ENCODE measurements around the gene COMT.

The COMT gene

DNA sequence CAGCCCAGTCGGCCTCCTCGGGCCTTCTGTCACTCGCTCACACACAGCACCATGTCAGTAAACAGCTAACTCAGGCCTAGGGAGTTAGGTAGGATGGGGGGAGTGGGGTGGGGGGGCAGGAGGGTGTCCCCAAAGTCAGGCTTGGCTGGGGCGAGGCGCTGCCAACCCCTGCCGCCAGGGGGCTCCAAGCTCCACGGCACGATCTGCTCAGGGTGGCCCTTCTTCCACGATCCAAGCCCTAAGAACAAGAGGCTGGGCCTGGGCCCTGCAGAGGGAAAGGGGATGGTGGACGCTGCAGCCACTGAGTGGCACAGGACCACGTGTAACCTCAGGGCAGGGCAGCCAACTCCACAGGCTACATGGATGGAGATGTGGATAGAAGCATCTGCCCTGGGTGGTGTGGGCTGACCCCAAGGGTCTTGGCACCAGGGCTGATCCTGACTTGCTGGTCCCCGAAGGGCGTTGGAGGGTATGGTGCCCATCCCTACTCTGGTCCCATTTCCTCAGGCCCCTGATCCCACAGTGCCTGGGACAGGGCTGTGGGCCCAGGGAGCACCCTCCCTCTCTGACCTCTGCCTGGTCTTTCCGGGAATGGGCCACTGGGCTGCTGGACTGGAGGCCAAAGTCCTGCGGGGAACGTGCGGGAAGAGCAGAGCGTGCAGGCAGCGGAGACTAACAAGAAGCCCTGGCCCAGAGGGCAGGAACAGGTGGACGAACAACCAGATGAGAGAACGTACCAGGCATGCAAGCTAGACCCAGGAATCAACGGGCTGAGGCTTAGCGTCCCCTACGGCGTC lies 29.1 kb downstream of the COMT start (continued):
- TF ChIP-seq TSHZ1 (tag by site-specific recombination; IDR thresholded peaks at IDR 0.05; ENCODE audit: borderline replicate concordance) = no peak
- TF ChIP-seq IKZF3 (tag by site-specific recombination; IDR thresholded peaks at IDR 0.05) = peak; percentile 23; the same call in 1 of the 2 replicates
- no peak for TF ChIP-seq ZEB2 (tag by site-specific recombination; IDR thresholded peaks at IDR 0.05)
- no peak for TF ChIP-seq ZNF311 (tag by site-specific recombination; IDR thresholded peaks at IDR 0.05; ENCODE audit: borderline replicate concordance)
- no peak for TF ChIP-seq ZNF600 (tag by site-specific recombination; IDR thresholded peaks at IDR 0.05)
- TF ChIP-seq ZNF362 (tag by site-specific recombination; IDR thresholded peaks at IDR 0.05) = no peak
- no peak for TF ChIP-seq TRIM28 (IDR thresholded peaks at IDR 0.05; ENCODE audit: borderline replicate concordance, low read length)
- no peak for TF ChIP-seq ZNF350 (tag by site-specific recombination; IDR thresholded peaks at IDR 0.05)
- no peak for TF ChIP-seq ZNF174 (tag by site-specific recombination; IDR thresholded peaks at IDR 0.05)
- no peak for TF ChIP-seq ZNF16 (tag by site-specific recombination; IDR thresholded peaks at IDR 0.05; ENCODE audit: low read depth)
- no peak for TF ChIP-seq ZNF510 (tag by site-specific recombination; IDR thresholded peaks at IDR 0.05; ENCODE audit: insufficient replicate concordance)
- no peak for TF ChIP-seq ZNF747 (tag by site-specific recombination; IDR thresholded peaks at IDR 0.05)
- no peak for TF ChIP-seq SCRT2 (tag by site-specific recombination; IDR thresholded peaks at IDR 0.05)
- TF ChIP-seq, protein P1, sequence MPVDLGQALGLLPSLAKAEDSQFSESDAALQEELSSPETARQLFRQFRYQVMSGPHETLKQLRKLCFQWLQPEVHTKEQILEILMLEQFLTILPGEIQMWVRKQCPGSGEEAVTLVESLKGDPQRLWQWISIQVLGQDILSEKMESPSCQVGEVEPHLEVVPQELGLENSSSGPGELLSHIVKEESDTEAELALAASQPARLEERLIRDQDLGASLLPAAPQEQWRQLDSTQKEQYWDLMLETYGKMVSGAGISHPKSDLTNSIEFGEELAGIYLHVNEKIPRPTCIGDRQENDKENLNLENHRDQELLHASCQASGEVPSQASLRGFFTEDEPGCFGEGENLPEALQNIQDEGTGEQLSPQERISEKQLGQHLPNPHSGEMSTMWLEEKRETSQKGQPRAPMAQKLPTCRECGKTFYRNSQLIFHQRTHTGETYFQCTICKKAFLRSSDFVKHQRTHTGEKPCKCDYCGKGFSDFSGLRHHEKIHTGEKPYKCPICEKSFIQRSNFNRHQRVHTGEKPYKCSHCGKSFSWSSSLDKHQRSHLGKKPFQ (tag by site-specific recombination; IDR thresholded peaks at IDR 0.05) = no peak
- peak; percentile 50; the same call in 1 of the 2 replicates for TF ChIP-seq PBX3 (CRISPR knock-in tag; IDR thresholded peaks at IDR 0.05)
- no peak for TF ChIP-seq ZNF184 (tag by site-specific recombination; IDR thresholded peaks at IDR 0.05)
- TF ChIP-seq SP7 (tag by site-specific recombination; IDR thresholded peaks at IDR 0.05) = no peak
- peak; percentile 91 for TF ChIP-seq PATZ1 (tag by site-specific recombination; IDR thresholded peaks at IDR 0.05)
- no peak for TF ChIP-seq ZNF433 (tag by site-specific recombination; IDR thresholded peaks at IDR 0.05; ENCODE audit: low read depth)
- TF ChIP-seq ZNF248 (tag by site-specific recombination; IDR thresholded peaks at IDR 0.05) = no peak
- no peak for TF ChIP-seq FEZF1 (tag by site-specific recombination; IDR thresholded peaks at IDR 0.05)
- 0 out of 2 replicates have a peak, but pooled peaks have one; percentile 11 for TF ChIP-seq ZNF121 (tag by site-specific recombination; IDR thresholded peaks at IDR 0.05)
- TF ChIP-seq HOXA7 (CRISPR knock-in tag; IDR thresholded peaks at IDR 0.05; ENCODE audit: borderline replicate concordance) = no peak
- no peak for TF ChIP-seq ZNF146 (tag by site-specific recombination; IDR thresholded peaks at IDR 0.05)
- TF ChIP-seq, protein P2, sequence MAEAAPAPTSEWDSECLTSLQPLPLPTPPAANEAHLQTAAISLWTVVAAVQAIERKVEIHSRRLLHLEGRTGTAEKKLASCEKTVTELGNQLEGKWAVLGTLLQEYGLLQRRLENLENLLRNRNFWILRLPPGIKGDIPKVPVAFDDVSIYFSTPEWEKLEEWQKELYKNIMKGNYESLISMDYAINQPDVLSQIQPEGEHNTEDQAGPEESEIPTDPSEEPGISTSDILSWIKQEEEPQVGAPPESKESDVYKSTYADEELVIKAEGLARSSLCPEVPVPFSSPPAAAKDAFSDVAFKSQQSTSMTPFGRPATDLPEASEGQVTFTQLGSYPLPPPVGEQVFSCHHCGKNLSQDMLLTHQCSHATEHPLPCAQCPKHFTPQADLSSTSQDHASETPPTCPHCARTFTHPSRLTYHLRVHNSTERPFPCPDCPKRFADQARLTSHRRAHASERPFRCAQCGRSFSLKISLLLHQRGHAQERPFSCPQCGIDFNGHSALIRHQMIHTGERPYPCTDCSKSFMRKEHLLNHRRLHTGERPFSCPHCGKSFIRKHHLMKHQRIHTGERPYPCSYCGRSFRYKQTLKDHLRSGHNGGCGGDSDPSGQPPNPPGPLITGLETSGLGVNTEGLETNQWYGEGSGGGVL (tag by site-specific recombination; IDR thresholded peaks at IDR 0.05) = no peak
- TF ChIP-seq, protein P3, sequence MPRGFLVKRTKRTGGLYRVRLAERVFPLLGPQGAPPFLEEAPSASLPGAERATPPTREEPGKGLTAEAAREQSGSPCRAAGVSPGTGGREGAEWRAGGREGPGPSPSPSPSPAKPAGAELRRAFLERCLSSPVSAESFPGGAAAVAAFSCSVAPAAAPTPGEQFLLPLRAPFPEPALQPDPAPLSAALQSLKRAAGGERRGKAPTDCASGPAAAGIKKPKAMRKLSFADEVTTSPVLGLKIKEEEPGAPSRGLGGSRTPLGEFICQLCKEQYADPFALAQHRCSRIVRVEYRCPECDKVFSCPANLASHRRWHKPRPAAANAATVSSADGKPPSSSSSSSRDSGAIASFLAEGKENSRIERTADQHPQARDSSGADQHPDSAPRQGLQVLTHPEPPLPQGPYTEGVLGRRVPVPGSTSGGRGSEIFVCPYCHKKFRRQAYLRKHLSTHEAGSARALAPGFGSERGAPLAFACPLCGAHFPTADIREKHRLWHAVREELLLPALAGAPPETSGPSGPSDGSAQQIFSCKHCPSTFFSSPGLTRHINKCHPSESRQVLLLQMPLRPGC (tag by site-specific recombination; IDR thresholded peaks at IDR 0.05) = no peak
- TF ChIP-seq ZNF768 (tag by site-specific recombination; IDR thresholded peaks at IDR 0.05) = no peak
